ENCODE results near the gene NKTR.
A peak's percentile ranks its signal among the peaks of the same experiment; 100 is the strongest.

NKTR gene

GRCh38 chr3:42681361-42682038, 81.0 kb downstream of the NKTR start:
- DNase-seq, result no peak

GRCh38 chr3:42682301-42683070, 82.0 kb downstream of the NKTR start:
- no peak for DNase-seq

- DNase-seq, result no peak
Observed at GRCh38 chr3:42683875-42684598, 83.6 kb downstream of the NKTR start.

- DNase-seq, result no peak
Observed at GRCh38 chr3:42684632-42685362, 84.3 kb downstream of the NKTR start.

- DNase-seq, result no peak
Observed at GRCh38 chr3:42685363-42685881, 84.9 kb downstream of the NKTR start, which contains the start of gene KLHL40. TSS of gene KLHL40 (plus strand) at chr3:42685537. CDS start at chr3:42685619, 82 bp downstream.

GRCh38 chr3:42685891-42686820, 85.7 kb downstream of the NKTR start:
- DNase-seq, result peak; percentile 40

- DNase-seq, result no peak
Observed at GRCh38 chr3:42686832-42687650, 86.6 kb downstream of the NKTR start.

GRCh38 chr3:42688016-42688415, 87.5 kb downstream of the NKTR start:
- no peak for DNase-seq

- no peak for DNase-seq
Observed at GRCh38 chr3:42688487-42689420, 88.3 kb downstream of the NKTR start.

GRCh38 chr3:42689421-42690014, 89.0 kb downstream of the NKTR start:
- DNase-seq, result no peak

GRCh38 chr3:42690191-42690590, 89.7 kb downstream of the NKTR start:
- no peak for DNase-seq

- no peak for DNase-seq
Observed at GRCh38 chr3:42690766-42691680, 90.5 kb downstream of the NKTR start.

GRCh38 chr3:42691816-42692666, 91.6 kb downstream of the NKTR start:
- no peak for DNase-seq

GRCh38 chr3:42692667-42693529, 92.4 kb downstream of the NKTR start:
- DNase-seq, result no peak

GRCh38 chr3:42693530-42693930, 93.0 kb downstream of the NKTR start:
- DNase-seq, result no peak
